Mesenteric fat pad (tissue), 1 donor: Measurements from ENCODE around the gene RIMKLB. TPM values are rescaled to one million over a fixed set of nuclear protein-coding genes. Genes with fewer than 3 reads are reported as not detected.
"Not testable (repeated sequence)": the region's sequence is repeated elsewhere in the genome, so short reads cannot be mapped to it uniquely, and the experiment has no call there.

Source experiments
- DNase-seq: peaks from one replicate; pipeline ENCODE4 v3.0.0-alpha.2; 2020; ENCODE audit warnings: low spot score
- total RNA-seq: library from RNA; stranded (reverse); fragmentation: NEBNext Ultra II Directional; extraction: Animal tissue kit (Norgen Biotek cat#: 25700); gene quantifications from one replicate; pipeline ENCODE4 v1.2.1, GENCODE V29; 2021
- donor health status: DM: yes; HTN: yes; CAD: no.

RIMKLB gene
- total RNA-seq, 1 donor from 2014 or later, result 40.7 TPM

DNA sequence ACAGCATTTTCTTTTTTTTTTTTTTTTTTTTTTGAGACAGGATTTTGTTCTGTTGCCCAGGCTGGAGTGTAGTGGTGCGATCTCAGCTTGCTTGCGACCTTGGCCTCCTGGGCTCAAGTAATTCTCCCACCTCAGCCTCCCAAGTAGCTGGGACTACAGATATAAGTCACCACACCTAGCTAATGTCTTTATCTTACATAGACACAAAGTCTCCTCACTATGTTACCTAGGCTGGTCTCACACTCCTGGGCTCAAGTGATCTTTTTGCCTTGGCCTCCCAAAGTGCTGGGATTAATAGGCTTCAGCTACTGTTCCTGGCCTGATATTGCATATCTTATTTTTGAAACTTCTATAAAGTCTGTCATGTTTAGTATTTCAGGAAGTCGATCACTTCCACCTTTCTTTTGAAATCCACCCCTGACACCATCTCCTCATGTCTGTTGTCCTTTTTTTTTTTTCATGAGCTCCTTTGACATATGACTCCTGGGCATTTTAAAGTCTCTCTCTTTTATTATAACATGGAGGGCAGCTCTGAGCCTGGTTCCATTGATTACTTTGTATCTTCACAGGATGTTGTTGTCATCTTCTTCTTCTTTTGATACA lies 118.8 kb downstream of the RIMKLB start:
- DNase-seq, result no peak

DNA sequence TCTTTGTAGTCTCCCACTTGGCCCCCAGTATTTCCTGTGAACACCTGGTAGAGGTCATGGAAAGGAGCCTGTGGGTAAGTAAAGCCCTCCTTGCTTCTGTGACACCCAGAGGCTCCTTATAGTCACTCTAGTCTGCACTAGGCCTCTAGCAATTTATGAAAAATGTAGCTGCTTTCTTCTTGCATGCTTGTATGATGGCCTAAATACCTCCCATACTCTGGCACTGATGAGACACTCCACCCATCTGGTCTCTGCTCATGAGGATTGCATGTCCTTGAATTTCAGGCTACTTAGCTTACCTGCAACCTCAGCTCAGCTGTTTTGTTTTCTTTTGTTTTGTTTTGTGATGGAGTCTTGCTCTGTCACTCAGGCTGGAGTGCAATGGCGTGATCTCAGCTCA lies 120.1 kb downstream of the RIMKLB start:
- no peak for DNase-seq

DNA sequence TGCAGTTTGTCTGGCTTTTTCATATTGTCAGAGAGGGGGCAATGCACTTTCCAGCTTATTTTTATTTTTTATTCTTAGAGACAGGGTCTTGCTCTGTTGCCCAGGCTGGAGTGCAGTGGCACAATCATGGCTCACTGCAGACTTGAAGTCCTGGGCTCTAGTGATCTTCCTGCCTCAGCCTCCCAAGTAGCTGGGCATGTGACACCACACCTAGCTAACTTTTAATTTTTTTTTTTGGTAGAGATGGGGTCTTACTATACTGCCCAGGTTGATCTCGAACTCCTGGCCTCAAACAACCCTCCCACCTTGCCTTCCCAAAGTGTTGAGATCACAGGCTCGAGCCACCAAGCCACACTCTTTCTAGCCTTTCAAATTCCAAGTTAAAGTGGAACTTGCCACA lies 120.7 kb downstream of the RIMKLB start:
- no peak for DNase-seq

DNA sequence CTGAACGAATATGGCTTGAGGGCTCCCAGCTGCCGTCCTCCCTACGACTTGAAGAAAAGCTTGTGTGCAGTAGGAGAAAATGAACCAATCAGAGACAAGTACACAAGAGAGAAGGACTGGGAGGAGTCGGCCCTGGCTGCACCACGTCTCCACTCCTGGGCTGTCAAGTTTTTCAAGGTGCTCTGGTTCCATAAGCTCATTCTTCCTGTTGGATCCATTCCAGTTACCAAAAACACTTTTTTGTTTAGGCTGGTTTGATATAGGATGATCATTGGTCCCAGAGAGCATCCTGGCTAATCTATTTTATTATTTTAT lies 121.8 kb downstream of the RIMKLB start:
- DNase-seq, result no peak

DNA sequence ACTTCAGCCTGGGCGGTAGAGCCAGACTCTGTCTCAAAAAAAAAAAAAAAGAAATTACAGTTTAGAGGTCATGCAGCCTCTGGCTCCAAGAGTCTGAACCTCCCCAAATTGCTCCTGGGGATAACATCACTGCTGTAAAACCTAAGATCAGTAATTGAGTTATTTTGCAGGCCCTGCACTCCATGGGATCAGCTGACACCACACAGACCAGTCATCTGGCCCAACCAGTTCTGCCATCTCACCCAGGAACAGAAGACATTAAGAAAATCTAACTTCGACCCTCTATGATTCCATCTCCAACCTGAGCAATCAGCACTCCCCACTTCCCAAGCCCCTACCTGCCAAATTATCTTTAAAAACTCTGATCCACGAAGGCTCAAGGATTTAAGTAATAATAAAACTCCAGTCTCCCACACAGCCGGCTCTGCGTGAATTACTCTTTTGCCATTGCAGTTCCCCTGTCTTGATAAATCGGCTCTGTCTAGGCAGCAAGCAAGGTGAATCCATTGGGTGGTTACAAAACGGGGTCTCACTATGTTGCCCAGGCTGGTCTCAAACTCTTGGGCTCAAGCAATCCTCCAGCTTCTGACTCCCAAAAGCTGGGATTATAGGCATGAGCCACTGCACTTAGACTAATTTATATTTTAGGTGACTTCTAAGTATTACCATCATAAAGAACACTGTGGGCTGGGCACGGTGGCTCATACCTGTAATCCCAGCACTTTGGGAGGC lies 123.1 kb downstream of the RIMKLB start:
- not testable (repeated sequence) for DNase-seq

DNA sequence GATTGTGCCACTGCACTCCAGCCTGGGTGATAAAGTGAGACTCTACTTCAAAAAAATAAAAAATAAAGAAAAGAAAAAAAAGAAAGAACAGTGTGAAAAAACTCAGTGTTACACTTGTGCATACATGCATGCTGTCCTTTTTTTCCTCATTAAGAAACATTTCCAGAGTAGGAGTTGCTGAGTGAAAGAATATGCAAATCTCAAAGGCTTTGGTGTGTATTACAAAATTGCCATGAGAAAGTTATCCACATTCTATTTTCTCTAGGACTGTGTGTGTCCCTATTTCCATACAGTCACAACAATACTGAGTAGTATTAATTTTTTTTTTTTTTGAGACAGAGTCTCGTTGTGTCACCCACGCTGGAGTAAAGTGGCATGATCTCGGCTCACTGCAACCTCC lies 123.8 kb downstream of the RIMKLB start:
- DNase-seq, result no peak

DNA sequence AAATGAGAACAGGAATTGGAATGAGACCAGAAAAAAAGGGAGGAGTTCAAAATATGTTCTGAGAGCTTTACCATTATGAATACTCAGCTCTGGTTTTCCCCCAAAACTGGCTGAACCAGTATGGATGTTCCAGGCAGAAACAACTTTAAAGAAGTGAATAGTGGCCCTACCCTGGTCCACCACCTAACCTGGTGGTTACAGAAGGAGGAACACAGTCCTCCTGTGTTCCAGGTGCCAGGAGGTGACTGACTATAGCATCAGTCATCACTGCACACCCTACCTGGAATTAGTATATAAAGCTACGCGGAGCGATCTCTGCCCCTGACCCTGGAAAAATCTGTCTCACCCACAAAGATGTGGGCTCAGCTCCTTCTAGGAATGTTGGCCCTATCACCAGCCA lies 124.5 kb downstream of the RIMKLB start, which contains the start of gene A2ML1:
TSS of gene A2ML1 (plus strand) at position 324 of the 400 bp plus-strand sequence. CDS start at position 355, 31 bp downstream.
- DNase-seq, result no peak

DNA sequence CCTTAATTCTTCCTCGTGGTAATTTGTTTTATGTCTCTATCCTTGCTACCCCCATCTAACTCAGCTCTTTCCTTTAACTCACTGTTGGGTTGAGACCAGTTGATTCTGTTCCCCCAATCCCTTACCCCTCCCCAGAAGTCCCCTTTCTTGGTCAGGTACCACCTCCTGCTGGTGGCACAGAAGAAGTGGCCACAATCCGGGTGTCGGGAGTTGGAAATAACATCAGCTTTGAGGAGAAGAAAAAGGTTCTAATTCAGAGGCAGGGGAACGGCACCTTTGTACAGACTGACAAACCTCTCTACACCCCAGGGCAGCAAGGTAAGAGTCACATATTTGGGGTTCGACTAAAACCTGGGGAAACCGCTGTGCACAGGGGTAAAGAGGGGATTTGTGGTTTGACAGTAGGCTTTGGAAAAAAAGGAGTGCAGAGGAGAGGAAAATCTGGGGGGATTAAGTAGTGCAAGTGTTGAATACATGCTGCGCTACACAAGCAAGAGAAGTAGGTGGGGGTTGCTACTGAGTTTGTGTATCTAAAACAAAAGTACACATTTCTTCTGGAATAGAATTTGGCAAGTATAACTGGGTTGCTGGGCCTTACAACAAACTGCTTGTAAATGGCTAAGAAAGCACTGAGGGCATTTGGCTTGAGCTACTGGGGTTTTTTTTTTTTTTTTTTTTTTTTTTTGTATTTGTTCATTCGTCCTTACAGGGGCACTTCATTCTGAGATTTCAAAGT lies 125.9 kb downstream of the RIMKLB start:
- no peak for DNase-seq

DNA sequence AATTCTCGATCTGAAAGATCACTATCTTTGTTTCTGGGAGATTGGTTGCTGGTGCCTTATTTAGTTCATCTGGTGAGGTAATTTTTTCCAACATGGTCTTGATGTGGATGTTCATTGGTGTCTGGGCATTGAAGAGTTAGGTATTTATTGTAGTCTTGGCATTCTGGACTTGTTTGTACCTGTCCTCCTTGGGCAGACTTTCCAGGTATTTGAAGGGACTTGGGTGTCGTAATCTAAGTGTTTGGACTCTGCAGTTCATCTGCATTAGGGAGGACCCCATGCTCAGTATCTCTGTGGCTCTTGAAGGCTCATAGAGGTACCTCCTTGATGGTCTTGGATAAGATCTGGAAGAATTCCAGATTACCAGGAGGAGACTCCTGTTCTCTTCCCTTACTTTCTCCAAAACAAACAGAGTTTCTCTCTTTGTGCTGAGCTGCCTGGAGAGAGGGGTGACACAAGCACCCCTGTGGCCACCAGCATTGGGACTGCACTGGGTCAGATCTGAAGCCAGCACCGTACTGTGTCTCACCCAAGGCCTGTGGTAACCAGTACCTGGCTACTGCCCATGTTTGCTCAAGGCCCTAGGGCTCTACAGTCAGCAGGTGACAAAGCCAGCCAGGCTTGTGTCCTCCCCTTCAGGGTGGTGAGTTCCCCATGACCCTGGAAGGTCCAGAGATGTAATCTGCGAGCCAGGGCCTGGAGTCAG lies 129.9 kb downstream of the RIMKLB start:
- DNase-seq, result no peak

DNA sequence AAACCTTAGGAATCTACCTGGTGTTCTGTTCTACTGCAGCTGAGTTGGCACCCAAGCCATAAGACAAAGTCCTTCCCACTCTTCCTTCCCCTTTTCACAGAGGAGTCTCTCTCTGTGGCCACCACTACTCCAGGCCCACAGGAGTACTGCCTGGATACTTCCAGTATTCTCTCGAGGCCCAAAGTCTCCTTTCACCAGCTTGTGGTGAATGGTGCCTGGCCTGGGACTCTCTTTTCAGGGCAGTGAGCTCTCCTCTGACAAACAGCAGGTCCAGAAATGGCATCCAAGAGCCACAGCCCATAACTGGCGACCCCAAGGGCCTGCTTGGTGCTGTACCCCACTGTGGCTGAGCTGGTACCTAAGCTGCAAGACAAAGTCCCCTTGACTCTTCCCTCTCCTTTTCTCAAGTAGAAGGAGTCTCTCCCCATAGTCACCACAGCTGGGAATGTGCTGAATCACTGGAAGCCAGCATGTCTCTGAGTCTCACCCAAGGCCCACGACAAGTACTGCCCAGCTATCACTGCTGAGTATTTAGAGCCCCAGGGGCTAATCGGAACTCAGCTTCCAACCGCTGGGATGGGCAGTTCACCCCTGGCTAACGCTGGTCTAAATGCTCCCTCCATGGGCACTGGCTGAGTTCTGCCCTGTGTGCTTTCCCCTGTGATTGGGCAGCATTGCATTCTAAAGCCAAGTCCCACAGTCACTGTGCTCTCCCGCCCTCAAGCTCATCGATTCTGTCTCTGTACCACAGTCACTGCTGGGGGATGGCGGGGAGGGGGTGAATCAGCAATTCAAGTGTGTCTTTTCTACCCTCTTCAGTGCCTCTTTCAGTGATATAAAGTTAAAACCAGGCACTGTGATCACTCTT lies 130.7 kb downstream of the RIMKLB start:
- DNase-seq, result no peak

DNA sequence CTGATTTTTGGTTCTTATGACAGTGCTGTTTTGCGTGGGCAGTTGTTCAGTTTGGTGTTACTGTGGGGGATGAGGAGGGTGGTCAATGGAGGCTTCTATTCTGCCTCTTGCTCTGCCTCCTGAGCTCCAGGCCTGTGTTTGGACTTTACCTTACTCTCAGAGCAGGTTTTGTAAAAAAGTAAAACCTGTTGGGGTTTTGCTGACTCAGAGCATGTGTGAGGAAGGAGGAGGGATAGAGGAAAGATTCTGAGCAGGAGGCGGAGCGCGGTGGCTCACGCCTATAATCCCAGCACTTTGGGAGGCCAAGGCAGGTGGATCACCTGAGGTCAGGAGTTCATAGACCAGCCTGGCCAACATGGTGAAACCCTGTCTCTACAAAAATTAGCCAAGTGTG lies 131.3 kb downstream of the RIMKLB start:
- DNase-seq, result no peak

DNA sequence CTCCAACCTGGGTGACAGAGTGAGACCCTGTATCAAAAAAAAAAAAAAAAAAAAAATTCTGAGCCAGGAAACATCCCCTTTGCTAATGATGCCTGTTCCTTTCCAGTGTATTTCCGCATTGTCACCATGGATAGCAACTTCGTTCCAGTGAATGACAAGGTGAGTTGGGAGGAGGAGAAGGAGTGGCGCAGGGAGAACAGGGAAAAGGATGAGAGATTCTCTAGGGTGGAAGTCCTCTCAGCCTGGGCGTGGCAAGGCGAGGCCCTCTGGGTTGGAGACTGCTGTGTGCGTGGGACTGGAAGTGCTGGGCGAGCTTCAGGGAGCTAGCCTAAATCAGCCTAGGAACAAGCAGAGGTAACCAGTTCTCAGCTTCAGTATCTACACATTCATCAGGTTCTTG lies 131.8 kb downstream of the RIMKLB start:
- DNase-seq, result no peak

DNA sequence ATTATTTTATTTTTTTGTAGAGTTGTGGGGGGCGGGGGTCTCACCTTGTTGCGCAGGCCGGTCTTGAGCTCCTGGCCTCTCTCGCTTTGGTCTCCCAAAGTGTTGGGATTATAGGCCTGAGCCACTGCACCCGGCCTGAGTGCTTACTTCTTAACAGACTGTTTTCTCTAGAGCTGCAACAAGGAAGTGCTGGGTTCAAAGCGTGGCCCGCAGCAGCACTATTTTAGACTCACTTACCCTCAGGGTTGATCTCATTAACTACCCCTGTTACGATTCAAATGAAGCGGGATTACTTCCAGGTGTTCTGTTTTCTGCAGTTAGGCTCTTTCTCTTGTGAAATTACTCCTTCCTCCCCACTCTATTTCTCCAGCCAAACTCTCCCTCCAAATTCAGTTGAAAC lies 133.3 kb downstream of the RIMKLB start:
- DNase-seq, result no peak

DNA sequence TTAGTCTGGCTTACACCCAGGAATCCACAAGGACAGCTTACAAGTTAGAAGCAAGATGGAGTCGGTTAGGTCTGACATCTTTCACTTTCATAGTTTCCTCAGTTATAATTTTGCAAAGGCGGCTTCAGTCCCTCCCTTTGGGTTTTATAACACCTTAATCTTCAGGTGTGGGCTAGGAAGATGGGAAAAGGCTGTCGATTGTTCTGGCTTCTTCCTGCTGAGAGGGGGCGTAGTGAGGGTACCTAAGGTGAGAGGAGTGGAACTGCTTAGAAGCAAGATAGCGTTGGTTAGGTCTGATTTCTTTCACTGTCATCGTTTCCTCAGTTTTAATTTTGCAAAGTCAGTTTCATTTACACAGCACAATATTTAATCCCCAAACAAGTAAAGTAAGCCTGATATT lies 134.7 kb downstream of the RIMKLB start:
- DNase-seq, result no peak

Other genes starting within 250 kb of the RIMKLB start
- not detected for gene CLEC6A, start 242.0 kb upstream of the RIMKLB start, total RNA-seq
- gene CLEC4D, start 184.5 kb upstream of the RIMKLB start, total RNA-seq, result 4.8 TPM
- 11.3 TPM for gene CLEC4E, start 157.1 kb upstream of the RIMKLB start, total RNA-seq
- not detected for gene AICDA, start 85.1 kb upstream of the RIMKLB start, total RNA-seq
- gene MFAP5, start 35.2 kb upstream of the RIMKLB start, total RNA-seq, result 147 TPM
- not detected for gene A2ML1, start 124.6 kb downstream of the RIMKLB start, total RNA-seq
- gene PHC1, start 216.5 kb downstream of the RIMKLB start, total RNA-seq, result 18.0 TPM